Ovary (tissue), 3 donors: ENCODE measurements around the gene NKX2-4.

ENCODE experiments used
- CTCF ChIP-seq, 3 donors: fragments of 450-650 bp in 2 of 3; fragments of 200-600 bp in 1 of 3; IDR thresholded peaks; one replicate each; pipeline versions ENCODE4 v1.5.1 to v1.8.0; 2016 to 2022; ENCODE audit warnings: antibody characterized with exemption in 3 of 3, mild to moderate bottlenecking in 1 of 3
- EP300 ChIP-seq: sonication (generic); formaldehyde crosslinking; IDR thresholded peaks from one replicate; pipeline ENCODE4 v1.6.1; 2017; ENCODE audit warnings: antibody characterized with exemption
- POLR2A ChIP-seq: fragments of 450-650 bp; IDR thresholded peaks from one replicate; pipeline ENCODE4 v1.6.1; 2017; ENCODE audit warnings: antibody characterized with exemption, mild to moderate bottlenecking, moderate library complexity
- donor health status: DM: no; HTN: no; CAD: no.

- no peak for TF ChIP-seq EP300
- no peak for TF ChIP-seq POLR2A
- no peak for TF ChIP-seq CTCF (IDR thresholded peaks at IDR 0.05)
Measured at GRCh38 chr20:21430020-21430419, 32.7 kb upstream of the NKX2-4 start.
